HG03103 (cell line): ENCODE results near the gene FRMPD2.
"Not testable (repeated sequence)": the region's sequence is repeated elsewhere in the genome, so short reads cannot be mapped to it uniquely, and the experiment has no call there.

ENCODE experiments used
- ATAC-seq: cut with Tn5 transposase; IDR thresholded peaks from one replicate; pipeline ENCODE4 v1.9.1; 2021; ENCODE audit warnings: low read depth; ENCODE audit not compliant: unreplicated experiment

FRMPD2 gene

GRCh38 chr10:48253970-48254657, 20.4 kb downstream of the FRMPD2 start:
- ATAC-seq: no peak

- no peak for ATAC-seq
Measured at GRCh38 chr10:48252354-48252650, 22.2 kb downstream of the FRMPD2 start.

- ATAC-seq: no peak
Measured at GRCh38 chr10:48251525-48252353, 22.8 kb downstream of the FRMPD2 start.

- ATAC-seq: no peak
Measured at GRCh38 chr10:48251152-48251524, 23.4 kb downstream of the FRMPD2 start.

DNA sequence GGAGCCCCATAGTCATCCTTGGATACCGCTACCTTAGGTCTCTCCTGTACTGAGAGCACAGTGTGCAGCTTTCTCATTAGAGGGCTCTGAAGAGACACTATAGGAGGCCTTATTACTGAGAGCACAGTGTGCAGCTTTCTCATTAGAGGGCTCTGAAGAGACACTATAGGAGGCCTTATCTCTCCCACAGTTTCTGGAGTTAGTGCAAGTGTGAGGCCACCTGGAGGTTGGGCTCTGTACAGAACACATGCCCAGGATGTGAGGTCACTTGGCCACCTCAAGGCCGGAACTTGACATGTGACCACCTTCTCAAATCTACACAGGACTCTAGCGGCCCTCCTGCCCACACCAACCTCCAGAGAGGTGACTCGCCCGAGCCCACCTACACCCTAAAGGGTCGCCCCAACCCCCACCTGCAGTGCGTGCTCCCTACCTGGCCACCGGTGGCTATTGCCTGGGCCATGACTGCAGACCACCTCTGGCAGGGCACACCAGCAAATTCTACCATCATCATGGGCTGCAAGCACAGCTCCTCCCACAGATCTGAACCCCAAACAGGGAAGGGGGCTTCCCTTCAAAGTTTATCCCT, 24.6 kb downstream of the FRMPD2 start:
- no peak for ATAC-seq

GRCh38 chr10:48249004-48249762, 25.3 kb downstream of the FRMPD2 start:
- no peak for ATAC-seq

DNA sequence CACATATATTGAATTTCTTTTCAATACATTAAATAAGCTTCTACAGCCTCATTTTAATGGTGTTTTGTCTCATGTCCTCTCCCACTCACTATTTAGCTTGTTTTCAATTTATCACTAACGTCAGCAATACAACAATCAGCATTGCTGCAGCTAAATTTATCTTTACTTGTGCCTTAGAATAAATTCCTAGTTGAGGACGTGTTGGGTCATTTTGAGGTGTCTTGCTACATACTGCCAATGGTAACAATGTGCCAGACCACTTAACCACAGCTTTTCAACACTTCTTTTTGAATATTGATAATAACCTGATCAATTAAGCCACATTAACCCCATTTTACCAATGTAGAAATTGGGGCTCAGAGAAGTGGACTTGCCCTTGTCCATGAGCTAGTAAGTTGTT, 26.0 kb downstream of the FRMPD2 start:
- ATAC-seq: no peak

- no peak for ATAC-seq
Measured at GRCh38 chr10:48247680-48248079, 26.8 kb downstream of the FRMPD2 start.

DNA sequence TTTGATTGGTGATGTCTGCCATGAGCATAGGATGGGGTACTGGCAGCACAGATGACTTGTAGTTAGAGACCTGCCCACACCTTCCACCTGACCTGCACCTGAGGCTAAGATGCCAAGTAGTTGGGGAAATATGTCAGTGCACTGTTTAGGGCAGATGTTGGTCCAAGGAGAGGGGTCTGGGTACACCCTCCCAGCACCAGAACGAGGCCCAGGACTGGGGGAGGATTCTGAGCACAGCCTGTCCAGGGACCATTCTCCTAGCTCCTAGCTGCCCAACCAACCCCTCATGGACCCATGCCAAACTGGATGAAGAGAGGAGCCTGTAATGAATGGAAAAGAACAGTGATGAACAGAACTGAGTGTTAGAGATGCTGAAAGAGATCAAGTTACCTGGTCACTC, 28.0 kb downstream of the FRMPD2 start:
- no peak for ATAC-seq

GRCh38 chr10:48245977-48246376, 28.5 kb downstream of the FRMPD2 start:
- no peak for ATAC-seq

GRCh38 chr10:48243921-48244320, 30.6 kb downstream of the FRMPD2 start:
- ATAC-seq: not testable (repeated sequence)

GRCh38 chr10:48243487-48243886, 31.0 kb downstream of the FRMPD2 start:
- ATAC-seq: no peak

DNA sequence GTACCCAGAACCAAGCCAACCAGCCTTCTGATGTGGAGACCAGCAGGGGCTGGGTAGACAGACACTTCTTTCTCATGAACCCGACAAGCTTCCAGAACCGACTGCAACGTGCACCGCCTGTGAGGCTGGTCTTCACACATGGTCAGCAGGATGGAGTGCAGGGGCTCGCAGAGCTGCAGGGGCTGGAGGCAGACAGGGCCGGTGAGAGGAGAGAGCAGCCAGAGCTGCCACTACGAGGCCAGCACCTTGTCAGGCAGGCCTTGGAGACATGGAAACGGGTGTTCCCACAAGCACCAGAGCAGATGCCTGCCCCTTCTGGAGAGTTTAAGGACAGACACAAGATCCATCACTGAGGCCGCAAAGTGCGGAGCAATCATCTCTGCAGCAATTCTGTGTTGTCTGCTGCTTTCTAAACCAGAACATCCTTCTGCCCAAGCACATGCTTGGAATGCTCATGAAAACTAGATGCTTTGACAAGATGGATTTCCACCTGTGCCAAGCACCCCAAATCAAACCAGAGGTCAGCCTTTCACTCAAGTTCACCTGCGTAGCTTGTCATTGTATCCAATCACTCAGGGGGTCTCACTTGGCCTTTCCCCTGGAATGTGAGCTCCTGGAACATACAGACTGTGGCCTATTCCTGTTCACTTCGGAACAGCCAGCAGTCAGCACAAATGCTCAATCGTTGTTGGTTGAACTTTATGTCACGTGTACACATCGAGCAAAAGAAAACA, 32.2 kb downstream of the FRMPD2 start:
- ATAC-seq: no peak

GRCh38 chr10:48241332-48241731, 33.2 kb downstream of the FRMPD2 start:
- no peak for ATAC-seq

DNA sequence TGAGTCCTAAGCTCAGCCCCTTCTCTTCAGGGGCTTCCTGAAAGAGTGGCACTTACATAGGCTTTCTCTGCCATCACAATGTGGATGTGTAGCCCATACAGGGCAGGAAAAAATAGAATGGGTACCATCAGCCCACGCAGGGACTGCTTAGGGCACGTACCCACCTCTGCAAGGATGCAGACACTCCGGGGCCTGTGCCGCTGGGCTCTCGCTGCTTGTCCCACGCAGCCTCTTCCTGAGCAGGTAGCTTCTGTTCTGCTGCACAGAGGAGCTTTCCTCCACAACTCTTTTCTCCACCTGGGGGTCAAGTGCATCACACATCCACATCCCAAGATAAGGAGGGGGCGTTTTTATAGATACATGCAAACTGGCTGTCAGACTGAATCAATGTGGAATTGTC, 34.3 kb downstream of the FRMPD2 start:
- ATAC-seq: no peak

DNA sequence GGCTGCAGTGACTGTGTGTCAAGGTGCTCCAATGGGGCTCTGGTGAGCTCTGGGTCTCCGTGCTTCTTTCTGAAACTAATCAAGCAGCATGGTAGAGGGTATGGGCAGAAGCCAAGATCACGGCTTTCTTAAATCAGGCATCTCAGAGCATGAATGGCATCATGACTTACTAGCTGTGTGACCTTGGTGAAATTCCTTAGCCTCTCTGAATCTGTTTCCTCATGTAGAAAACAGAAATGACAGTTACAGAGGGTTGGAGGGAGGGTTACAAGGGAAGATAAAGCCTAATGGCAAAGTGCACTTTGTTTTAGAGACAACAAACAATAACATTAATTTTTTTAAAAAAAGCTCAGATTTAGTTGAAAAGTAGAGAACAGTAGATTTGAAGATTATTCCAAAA, 34.9 kb downstream of the FRMPD2 start:
- no peak for ATAC-seq

- ATAC-seq: no peak
Measured at GRCh38 chr10:48238826-48239520, 35.5 kb downstream of the FRMPD2 start.

DNA sequence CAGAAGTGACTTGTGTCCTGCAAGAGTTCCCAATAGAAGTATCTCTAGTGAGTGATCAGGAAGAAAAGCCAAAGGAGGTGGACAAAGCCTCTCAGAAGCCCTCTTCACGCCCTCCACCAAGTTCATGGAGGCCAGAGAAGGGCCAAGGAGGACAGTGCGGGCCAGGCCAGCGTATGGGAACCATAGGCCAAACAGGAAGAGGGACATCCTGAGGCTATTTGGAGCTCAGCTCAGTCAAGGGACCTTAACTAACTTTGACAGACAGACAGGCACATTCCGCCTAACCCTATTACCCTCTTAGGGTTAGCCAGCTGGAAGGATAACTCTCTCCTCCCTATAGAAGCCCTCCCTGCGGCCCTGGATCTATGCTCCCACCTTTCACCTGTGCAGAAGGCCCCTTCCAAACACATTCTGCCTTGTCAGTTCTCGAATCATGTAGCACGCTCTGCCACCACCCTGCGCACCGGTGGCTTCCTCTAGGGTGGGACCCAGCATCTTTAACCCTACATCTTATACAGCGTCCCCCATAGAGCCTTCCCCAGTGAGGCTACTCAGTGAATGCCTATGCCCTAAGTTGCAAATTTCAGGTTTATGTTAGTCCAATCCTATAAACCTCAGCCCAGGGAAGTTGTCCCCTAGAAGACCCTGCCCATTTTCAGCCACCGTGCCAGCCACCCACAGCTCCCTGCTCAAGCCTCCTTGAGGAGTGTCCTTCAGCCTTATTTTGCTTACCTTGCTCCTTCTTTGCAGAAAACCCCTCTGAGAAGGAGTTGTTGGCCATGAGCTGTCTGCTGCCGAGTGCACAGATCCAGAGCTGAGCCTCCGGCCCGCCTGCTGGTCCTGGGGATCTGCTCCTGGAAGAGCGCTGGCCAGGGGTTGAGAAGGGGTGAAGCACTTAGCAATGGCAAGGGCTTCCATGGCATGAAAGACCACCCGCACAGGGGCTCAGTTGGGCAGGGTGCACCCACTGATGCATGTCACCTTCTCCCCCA, 36.9 kb downstream of the FRMPD2 start:
- no peak for ATAC-seq

DNA sequence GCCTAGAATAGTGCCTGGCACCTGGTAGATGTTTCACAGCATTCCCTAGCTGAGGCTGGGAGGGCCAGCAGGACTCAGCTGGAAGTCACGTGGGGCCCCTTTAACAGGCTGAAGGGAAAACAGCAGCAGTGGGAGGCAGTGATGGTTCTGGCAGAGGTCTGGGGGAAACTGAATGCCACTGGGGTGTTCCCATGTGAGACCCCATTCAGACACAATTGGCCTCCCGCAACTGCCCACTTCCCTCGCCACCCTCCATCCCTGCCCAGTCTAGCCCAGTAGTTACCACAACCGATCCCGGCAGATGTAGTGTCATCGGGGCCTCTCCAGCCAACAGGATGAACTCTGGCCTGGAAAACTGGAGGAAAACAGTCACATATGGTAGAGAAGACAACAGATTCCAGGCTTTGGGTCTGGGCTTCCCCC, 38.3 kb downstream of the FRMPD2 start:
- no peak for ATAC-seq
